ENCODE results near the gene SDCCAG8. TPM values are rescaled to one million over a fixed set of nuclear protein-coding genes. Genes with fewer than 3 reads are reported as not detected.

The SDCCAG8 gene
- total RNA-seq, 1 experiment from 2014 or later = 10.0 TPM

- Histone ChIP-seq H2BK20ac (ENCODE audit: low read depth, low read length, poor library complexity, severe bottlenecking) (no peak overlapping the region), H2BK5ac (ENCODE audit: insufficient read length, low read length) (no peak overlapping the region), H3K79me2 (ENCODE audit: insufficient read depth, low read length) (no peaks in the 10 kb centered on the region), H2AK5ac (ENCODE audit: insufficient read length, low read length) (no peak overlapping the region), H3K18ac (ENCODE audit: insufficient read length, low read depth, low read length) (no peak overlapping the region), H3K56ac (ENCODE audit: insufficient read length, low read depth, low read length) (no peak overlapping the region), H3K79me1 (ENCODE audit: insufficient read depth, low read depth, low read length, poor library complexity, severe bottlenecking) (no peaks in the 10 kb centered on the region), H3K4ac (ENCODE audit: low read depth, low read length) (no peak overlapping the region), H3K27ac (ENCODE audit: insufficient read length, low read depth, low read length) (no peak overlapping the region), H3K4me2 (ENCODE audit: insufficient read depth, insufficient read length, low read length) (no peak overlapping the region), H2AFZ (ENCODE audit: low read length) (no peak overlapping the region), H4K91ac (ENCODE audit: insufficient read length, low read depth, low read length) (no peak overlapping the region), H3K4me1 (ENCODE audit: insufficient read depth, low read length) (no peaks in the 10 kb centered on the region), H4K20me1 (ENCODE audit: control insufficient read depth, insufficient read depth, insufficient read length) (no peaks in the 10 kb centered on the region), H3K14ac (ENCODE audit: insufficient read depth, low read length) (no peak overlapping the region), H4K8ac (replicated peaks; ENCODE audit: insufficient read length, low read depth, low read length) (no peak overlapping the region), H3K27me3 (ENCODE audit: insufficient read depth, low read length) (no peaks in the 10 kb centered on the region), H4K5ac (ENCODE audit: insufficient read length, low read depth, low read length) (no peak overlapping the region), H3K9me3 (ENCODE audit: control insufficient read depth, low read depth, low read length) (no peaks in the 10 kb centered on the region), H2BK15ac (ENCODE audit: low read depth, low read length) (no peak overlapping the region), H3K23me2 (ENCODE audit: insufficient read length, low read depth, low read length, poor library complexity, severe bottlenecking) (no peaks in the 10 kb centered on the region), H2BK12ac (ENCODE audit: insufficient read length, low read depth, low read length) (no peak overlapping the region), H2BK120ac (ENCODE audit: low read depth, low read length, poor library complexity, severe bottlenecking) (no peak overlapping the region), H3K9ac (ENCODE audit: extremely low read depth, insufficient read length, low read length) (no peak overlapping the region), H3T11ph (ENCODE audit: low read length) (no peak overlapping the region), H3K23ac (ENCODE audit: insufficient read length, low read depth, low read length) (no peak overlapping the region)
- H3K4me1 Mint-ChIP-seq = peaks cover 0 to 10% of the 10 kb centered on the region in 2 experiments; a peak in 2 of 4 replicates
- H3K9me3 Mint-ChIP-seq = no peaks in the 10 kb centered on the region
- TF ChIP-seq CTCF (conservative IDR thresholded peaks at IDR 0.05) = no peak
- H3K4me3 Mint-ChIP-seq = no peak overlapping the region
- no peaks in the 10 kb centered on the region for H3K36me3 Mint-ChIP-seq (ENCODE audit: insufficient read depth in 1 of 3, low read depth in 3 of 3)
- no peaks in the 10 kb centered on the region for H3K27me3 Mint-ChIP-seq (ENCODE audit: low read depth)
- no peak for DNase-seq
- WGBS (ENCODE audit: extremely low coverage, insufficient read length, low lambda C conversion rate) = no CpG with 5 or more reads among the region's 1 CpG
- no peak overlapping the region for H3K27ac Mint-ChIP-seq
These were observed 93.3 kb downstream of the SDCCAG8 start for GRCh38 chr1:243349128-243349527.
